IMR-90 (cell line): ENCODE results near the gene UGGT2. TPM values are rescaled to one million over a fixed set of nuclear protein-coding genes. Genes with fewer than 3 reads are reported as not detected.

ENCODE experiments used
- ATAC-seq: fragments of 200-7000 bp; cut with Tn5 transposase; 2 replicates; pipeline ENCODE4 v1.9.1; 2020; ENCODE audit warnings: low read depth, mild to moderate bottlenecking, moderate library complexity
- BruUV-seq: library from RNA; stranded (reverse); fragments of 400-500 nt; replicated peaks from 2 replicates; lab custom pipeline; 2021; lab: Mats Ljungman, UMichigan
- CTCF ChIA-PET: fragments of 300-600 bp; formaldehyde crosslinking; extraction: SDS; loops from one replicate; lab custom pipeline; 2021; ENCODE audit warnings: antibody characterized with exemption; lab: Yijun Ruan, JAX
- POLR2A ChIA-PET: fragments of 300-600 bp; sonication (Branson Sonifier 250); formaldehyde crosslinking; loops from one replicate; lab custom pipeline; 2022; ENCODE audit warnings: antibody characterized with exemption; ENCODE audit not compliant: unreplicated experiment; lab: Charles Lee
- DNase-seq: peaks from one replicate; pipeline ENCODE4 v3.0.0; 2013
- H2AFZ ChIP-seq: replicated peaks from 2 replicates; pipeline ENCODE3; 2013; ENCODE audit warnings: low read length, mild to moderate bottlenecking; ENCODE audit not compliant: poor library complexity
- H2AK5ac ChIP-seq: 2 replicates; pipeline ENCODE4 v1.6.1; 2013; ENCODE audit warnings: low read depth, low read length, inconsistent platforms
- H2AK9ac ChIP-seq: replicated peaks from 2 replicates; pipeline ENCODE3; 2013; ENCODE audit warnings: mild to moderate bottlenecking, low read depth, low read length, moderate library complexity; ENCODE audit not compliant: poor library complexity
- H2BK120ac ChIP-seq: 2 replicates; pipeline ENCODE4 v1.6.1; 2013; ENCODE audit warnings: low read depth, low read length, inconsistent platforms
- H2BK15ac ChIP-seq: 3 replicates; pipeline ENCODE4 v1.6.1; 2013; ENCODE audit warnings: low read depth, low read length, inconsistent platforms
- H2BK20ac ChIP-seq: 2 replicates; pipeline ENCODE4 v1.6.1; 2013; ENCODE audit warnings: low read depth, mild to moderate bottlenecking, inconsistent platforms, low read length, moderate library complexity
- H2BK5ac ChIP-seq: 2 replicates; pipeline ENCODE4 v1.6.1; 2013; ENCODE audit warnings: mild to moderate bottlenecking, low read depth, low read length, inconsistent platforms; ENCODE audit not compliant: poor library complexity, severe bottlenecking
- H3K14ac ChIP-seq: replicated peaks from 2 replicates; pipeline ENCODE4 v1.6.1; 2013; ENCODE audit warnings: low read depth, low read length, inconsistent platforms
- H3K18ac ChIP-seq: 2 replicates; pipeline ENCODE4 v1.6.1; 2013; ENCODE audit warnings: low read depth, low read length, control low read depth
- H3K23ac ChIP-seq: 2 replicates; pipeline ENCODE4 v1.6.1; 2013; ENCODE audit warnings: low read depth, low read length, inconsistent platforms
- H3K27ac ChIP-seq: 2 replicates; pipeline ENCODE4 v1.5.1; 2013; ENCODE audit warnings: mild to moderate bottlenecking, control low read depth, low read length; ENCODE audit not compliant: insufficient read depth
- H3K27me3 ChIP-seq: 2 replicates; pipeline ENCODE4 v1.6.1; 2013; ENCODE audit warnings: low read length; ENCODE audit not compliant: control insufficient read depth, insufficient read depth
- H3K36me3 ChIP-seq: 2 replicates; pipeline ENCODE4 v1.6.1; 2013; ENCODE audit warnings: low read length, mixed read lengths; ENCODE audit not compliant: control insufficient read depth, insufficient read depth
- H3K4ac ChIP-seq: 2 replicates; pipeline ENCODE4 v1.6.1; 2013; ENCODE audit warnings: low read depth, low read length, inconsistent platforms
- H3K4me1 ChIP-seq: 2 replicates; pipeline ENCODE4 v1.6.1; 2013; ENCODE audit warnings: low read length, mixed read lengths; ENCODE audit not compliant: control insufficient read depth, insufficient read depth
- H3K4me2 ChIP-seq: 2 replicates; pipeline ENCODE4 v1.6.1; 2013; ENCODE audit warnings: low read depth, mild to moderate bottlenecking, control low read depth, low read length, moderate library complexity
- H3K4me3 ChIP-seq: 2 replicates; pipeline ENCODE4 v1.5.1; 2013; ENCODE audit warnings: low read depth, mild to moderate bottlenecking, control low read depth, low read length, moderate library complexity; ENCODE audit not compliant: insufficient read depth
- H3K56ac ChIP-seq: 2 replicates; pipeline ENCODE4 v1.6.1; 2013; ENCODE audit warnings: low read length, inconsistent platforms; ENCODE audit not compliant: insufficient read depth; ENCODE audit errors: extremely low read depth
- H3K79me1 ChIP-seq, 2 experiments: 2 replicates each; pipeline ENCODE4 v1.6.1; 2013; ENCODE audit warnings: low read length in 2 of 2, inconsistent platforms in 1 of 2, low read depth in 1 of 2
- H3K9ac ChIP-seq: 2 replicates; pipeline ENCODE4 v1.6.1; 2013; ENCODE audit warnings: low read depth, low read length, control low read depth
- H3K9me1 ChIP-seq: 2 replicates; pipeline ENCODE4 v1.6.1; 2013; ENCODE audit warnings: low read length, inconsistent platforms; ENCODE audit not compliant: insufficient read depth
- H3K9me3 ChIP-seq: 2 replicates; pipeline ENCODE4 v1.6.1; 2013; ENCODE audit warnings: low read length; ENCODE audit not compliant: control insufficient read depth, insufficient read depth
- H4K20me1 ChIP-seq: 2 replicates; pipeline ENCODE4 v1.6.1; 2013; ENCODE audit warnings: low read length, inconsistent platforms; ENCODE audit not compliant: insufficient read depth
- H4K5ac ChIP-seq: 2 replicates; pipeline ENCODE4 v1.6.1; 2013; ENCODE audit warnings: mild to moderate bottlenecking, low read depth, low read length, control low read depth
- H4K8ac ChIP-seq, 2 experiments: 2 replicates each; pipeline ENCODE4 v1.6.1; 2013; ENCODE audit warnings: low read depth in 2 of 2, low read length in 2 of 2, control low read depth in 1 of 2, inconsistent platforms in 1 of 2
- H4K91ac ChIP-seq: 2 replicates; pipeline ENCODE4 v1.6.1; 2013; ENCODE audit warnings: low read depth, low read length, inconsistent platforms; ENCODE audit not compliant: insufficient read depth
- CEBPB ChIP-seq: IDR thresholded peaks from 2 replicates; pipeline ENCODE4 v1.6.1; 2012; ENCODE audit warnings: low read depth, low read length, improper control_type of control experiment
- ELK1 ChIP-seq: fragments of 150-350 bp; IDR thresholded peaks from 2 replicates; pipeline ENCODE4 v1.6.1; 2016; ENCODE audit warnings: low read depth, mild to moderate bottlenecking, low read length, moderate library complexity, borderline replicate concordance
- FOS ChIP-seq: fragments of 150-350 bp; IDR thresholded peaks from 2 replicates; pipeline ENCODE4 v1.6.1; 2016; ENCODE audit warnings: low read depth, low read length
- MAFK ChIP-seq: IDR thresholded peaks from 2 replicates; pipeline ENCODE4 v1.6.1; 2012; ENCODE audit warnings: low read depth, low read length, improper control_type of control experiment
- MAZ ChIP-seq: IDR thresholded peaks from 2 replicates; pipeline ENCODE4 v1.6.1; 2012; ENCODE audit warnings: low read depth, mild to moderate bottlenecking, low read length, improper control_type of control experiment, moderate library complexity, borderline replicate concordance
- MXI1 ChIP-seq: IDR thresholded peaks from 2 replicates; pipeline ENCODE4 v1.6.1; 2012; ENCODE audit warnings: low read depth, mild to moderate bottlenecking, low read length, moderate library complexity, borderline replicate concordance
- POLR2A ChIP-seq: IDR thresholded peaks from 2 replicates; pipeline ENCODE4 v1.6.1; 2012; ENCODE audit warnings: mild to moderate bottlenecking, low read depth, low read length
- RAD21 ChIP-seq: IDR thresholded peaks from 2 replicates; pipeline ENCODE4 v1.6.1; 2012; ENCODE audit warnings: low read length, improper control_type of control experiment
- RCOR1 ChIP-seq: IDR thresholded peaks from 2 replicates; pipeline ENCODE4 v1.6.1; 2012; ENCODE audit warnings: mild to moderate bottlenecking, low read length, improper control_type of control experiment; ENCODE audit not compliant: insufficient replicate concordance
- RFX5 ChIP-seq: IDR thresholded peaks from 2 replicates; pipeline ENCODE4 v1.8.0; 2012; ENCODE audit warnings: low read depth, mild to moderate bottlenecking, low read length, moderate library complexity
- USF2 ChIP-seq: fragments of 150-350 bp; IDR thresholded peaks from 2 replicates; pipeline ENCODE4 v1.6.1; 2017; ENCODE audit warnings: mild to moderate bottlenecking, antibody characterized with exemption, low read length, low read depth
- WGBS, 2 experiments: methylation state at CpG; one replicate each; pipeline versions ENCODE4 v1.1.5 to v1.1.7; 2013; ENCODE audit warnings: missing lambda C conversion rate in 2 of 2; ENCODE audit not compliant: insufficient read length in 1 of 2; ENCODE audit errors: extremely low coverage in 2 of 2; 5-methylcytosine and 5-hydroxymethylcytosine counted together
- dilution Hi-C: fragments of 300-500 bp; cut with HindIII; formaldehyde crosslinking; loops from one replicate; pipeline ENCODE4 v1.14.3; 2018; ENCODE audit warnings: low sequenced_read_pairs; ENCODE audit not compliant: unreplicated experiment
- in situ Hi-C: fragments of 300-500 bp; cut with MboI; formaldehyde crosslinking; loops from 3 replicates; pipeline ENCODE4 v1.14.3; 2019; ENCODE audit warnings: low sequenced_read_pairs, inconsistent platforms, mixed read lengths
- intact Hi-C: fragments of 100-400 bp; cut with micrococcal nuclease; formaldehyde crosslinking; loops from 2 replicates; pipeline ENCODE4 v1.10.0; 2022
- polyA plus RNA-seq, 3 experiments: library from polyadenylated mRNA; depleted of rRNA; stranded (reverse); fragments of >200 nt; gene quantifications; 2 replicates each; pipeline ENCODE4 v1.2.3, GENCODE V29; 2012; ENCODE audit warnings: low replicate concordance in 1 of 3
- total RNA-seq: library from RNA; depleted of rRNA; stranded (reverse); fragments of >200 nt; gene quantifications from 2 replicates; pipeline ENCODE4 v1.2.3, GENCODE V29; 2012
- TF ChIP-seq, protein P1 (sequence below): conservative IDR thresholded peaks from 2 replicates; pipeline ENCODE4 v1.5.1; 2012; ENCODE audit warnings: mild to moderate bottlenecking, low read depth, low read length, improper control_type of control experiment

The UGGT2 gene
- total and polyA plus RNA-seq, 2 of the 4 experiments (the other 2 are of a cell fraction), result 21.4 to 40.1 TPM

- Histone ChIP-seq H3K4me1 (no peaks in the 10 kb centered on the region), H3K9me1 (no peaks in the 10 kb centered on the region), H3K9ac (no peak overlapping the region), H2BK120ac (no peak overlapping the region), H2BK15ac (no peak overlapping the region), H3K79me1 (no peaks in the 10 kb centered on the region), H4K91ac (no peak overlapping the region), H4K8ac (no peak overlapping the region), H3K4ac (no peak overlapping the region), H2AK5ac (no peak overlapping the region), H4K20me1 (no peaks in the 10 kb centered on the region), H3K23ac (no peak overlapping the region), H3K4me3 (no peak overlapping the region), H3K18ac (no peak overlapping the region), H2BK5ac (no peak overlapping the region), H3K4me2 (no peak overlapping the region), H3K56ac (no peak overlapping the region), H4K5ac (no peak overlapping the region), H2AK9ac (no peak overlapping the region), H3K27ac (no peak overlapping the region), H3K36me3 (no peaks in the 10 kb centered on the region; the same call in 1 of the 2 replicates), H3K14ac (no peak overlapping the region), H2AFZ (no peak overlapping the region), H2BK20ac (no peak overlapping the region), H3K27me3 (no peaks in the 10 kb centered on the region), H3K9me3 (no peaks in the 10 kb centered on the region)
- DNase-seq (no peak), ATAC-seq (no peak)
- BruUV-seq, result no TSS peak
- no CpG with 5 or more reads among the region's 4 CpGs for WGBS, 2 experiments
- dilution Hi-C loops (no loop called here), in situ Hi-C loops (no loop called here), intact Hi-C loops (no loop called here)
- ChIA-PET CTCF (no interaction called here), POLR2A (no interaction called here)
- TF ChIP-seq MAZ (no peak), RCOR1 (no peak), FOS (no peak), RFX5 (no peak), MXI1 (no peak), USF2 (no peak), ELK1 (no peak), POLR2A (no peak), RAD21 (no peak), MAFK (no peak), CEBPB (no peak)
- TF ChIP-seq, protein P1, sequence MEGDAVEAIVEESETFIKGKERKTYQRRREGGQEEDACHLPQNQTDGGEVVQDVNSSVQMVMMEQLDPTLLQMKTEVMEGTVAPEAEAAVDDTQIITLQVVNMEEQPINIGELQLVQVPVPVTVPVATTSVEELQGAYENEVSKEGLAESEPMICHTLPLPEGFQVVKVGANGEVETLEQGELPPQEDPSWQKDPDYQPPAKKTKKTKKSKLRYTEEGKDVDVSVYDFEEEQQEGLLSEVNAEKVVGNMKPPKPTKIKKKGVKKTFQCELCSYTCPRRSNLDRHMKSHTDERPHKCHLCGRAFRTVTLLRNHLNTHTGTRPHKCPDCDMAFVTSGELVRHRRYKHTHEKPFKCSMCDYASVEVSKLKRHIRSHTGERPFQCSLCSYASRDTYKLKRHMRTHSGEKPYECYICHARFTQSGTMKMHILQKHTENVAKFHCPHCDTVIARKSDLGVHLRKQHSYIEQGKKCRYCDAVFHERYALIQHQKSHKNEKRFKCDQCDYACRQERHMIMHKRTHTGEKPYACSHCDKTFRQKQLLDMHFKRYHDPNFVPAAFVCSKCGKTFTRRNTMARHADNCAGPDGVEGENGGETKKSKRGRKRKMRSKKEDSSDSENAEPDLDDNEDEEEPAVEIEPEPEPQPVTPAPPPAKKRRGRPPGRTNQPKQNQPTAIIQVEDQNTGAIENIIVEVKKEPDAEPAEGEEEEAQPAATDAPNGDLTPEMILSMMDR, result no peak
Measured at GRCh38 chr13:95982144-95982543, 71.1 kb downstream of the UGGT2 start.
